ENCODE results near the gene OAF.
"Not testable (repeated sequence)": the region's sequence is repeated elsewhere in the genome, so short reads cannot be mapped to it uniquely, and the experiment has no call there.

OAF gene

GRCh38 chr11:120210626-120211521, at the start of gene OAF:
Gene OAF (plus strand): TSS chr11:120211032. CDS start chr11:120211280, 248 bp downstream.
- DNase-seq: peak; percentile 65

GRCh38 chr11:120167659-120168058, 43.2 kb upstream of the OAF start:
- DNase-seq: no peak

- DNase-seq: no peak
These were observed 42.5 kb upstream of the OAF start for GRCh38 chr11:120168108-120168959.

GRCh38 chr11:120168960-120169681, 41.7 kb upstream of the OAF start:
- peak; percentile 60 for DNase-seq

- no peak for DNase-seq
These were observed 40.7 kb upstream of the OAF start for GRCh38 chr11:120169981-120170698.

- no peak for DNase-seq
These were observed 40.0 kb upstream of the OAF start for GRCh38 chr11:120170741-120171261.

- peak; percentile 51 for DNase-seq
These were observed 38.5 kb upstream of the OAF start for GRCh38 chr11:120172054-120172911.

- no peak for DNase-seq
These were observed 37.7 kb upstream of the OAF start for GRCh38 chr11:120173019-120173705.

- no peak for DNase-seq
These were observed 37.0 kb upstream of the OAF start for GRCh38 chr11:120173807-120174206.

- DNase-seq: no peak
These were observed 36.0 kb upstream of the OAF start for GRCh38 chr11:120174866-120175265.

GRCh38 chr11:120178561-120179056, 32.2 kb upstream of the OAF start:
- no peak for DNase-seq

- DNase-seq: no peak
These were observed 31.7 kb upstream of the OAF start for GRCh38 chr11:120179057-120179672.

- not testable (repeated sequence) for DNase-seq
These were observed 30.8 kb upstream of the OAF start for GRCh38 chr11:120180063-120180462.

GRCh38 chr11:120180551-120181232, 30.1 kb upstream of the OAF start:
- DNase-seq: no peak

- DNase-seq: no peak
These were observed 29.4 kb upstream of the OAF start for GRCh38 chr11:120181376-120181975.

GRCh38 chr11:120182372-120182771, 28.5 kb upstream of the OAF start:
- DNase-seq: no peak

- no peak for DNase-seq
These were observed 27.9 kb upstream of the OAF start for GRCh38 chr11:120182790-120183491.

- DNase-seq: no peak
These were observed 27.1 kb upstream of the OAF start for GRCh38 chr11:120183701-120184141.

Data from CD4-positive, alpha-beta T cell treated with Interleukin-17A for 4 hours (primary cell).